HAP-1 (cell line): ENCODE results near the gene NAT16.

Source experiments
- DNase-seq, 2 experiments: peaks; one replicate each; pipeline ENCODE4 v3.0.0-alpha.2; 2016 to 2020; ENCODE audit warnings: low spot score in 2 of 2
- H3K27me3 ChIP-seq: fragments of 250-450 bp; sonication (Bioruptor Pico); 2 replicates; pipeline ENCODE4 v1.5.1; 2020; ENCODE audit warnings: low read depth, mild to moderate bottlenecking, moderate library complexity
- H3K36me3 ChIP-seq: fragments of 250-450 bp; sonication (Bioruptor Pico); replicated peaks from 2 replicates; pipeline ENCODE4 v1.5.1; 2020; ENCODE audit warnings: mild to moderate bottlenecking
- H3K4me1 ChIP-seq: fragments of 250-450 bp; sonication (Bioruptor Pico); 2 replicates; pipeline ENCODE4 v1.5.1; 2020; ENCODE audit warnings: mild to moderate bottlenecking
- H3K4me3 ChIP-seq: fragments of 250-450 bp; sonication (Bioruptor Pico); 2 replicates; pipeline ENCODE4 v1.5.1; 2020; ENCODE audit warnings: mild to moderate bottlenecking, moderate library complexity
- H3K9me3 ChIP-seq: fragments of 250-450 bp; sonication (Bioruptor Pico); 2 replicates; pipeline ENCODE4 v1.5.1; 2020; ENCODE audit warnings: mild to moderate bottlenecking, moderate library complexity
- in situ Hi-C: fragments of 300-500 bp; cut with MboI; formaldehyde crosslinking; loops from 3 replicates; pipeline ENCODE4 v1.14.3; 2020; ENCODE audit warnings: low sequenced_read_pairs, inconsistent platforms, mixed read lengths

NAT16 gene

GRCh38 chr7:101163279-101164070 lies 16.6 kb downstream of the NAT16 start:
- Histone ChIP-seq H3K36me3 (no peaks in the 10 kb centered on the region), H3K4me1 (peaks cover 7% of the 10 kb centered on the region), H3K4me3 (peak overlapping the region; percentile 36), H3K9me3 (no peaks in the 10 kb centered on the region), H3K27me3 (peaks cover 37% of the 10 kb centered on the region)
- in situ Hi-C loops = no loop called here
- peak; percentile 37 to 68 for DNase-seq

- Histone ChIP-seq H3K4me1 (peaks cover 7% of the 10 kb centered on the region), H3K27me3 (peaks cover 31% of the 10 kb centered on the region)
- in situ Hi-C loops = no loop called here
Observed at GRCh38 chr7:101162551-101163278, 17.4 kb downstream of the NAT16 start.

GRCh38 chr7:101161692-101162471 lies 18.2 kb downstream of the NAT16 start:
- Histone ChIP-seq H3K27me3 (peaks cover 22% of the 10 kb centered on the region), H3K4me1 (peaks cover 7% of the 10 kb centered on the region)
- in situ Hi-C loops = no loop called here

More at GRCh38 chr7:101162551-101163278, 17.4 kb downstream of the NAT16 start:
- H3K9me3 ChIP-seq = no peaks in the 10 kb centered on the region
- H3K36me3 ChIP-seq = no peaks in the 10 kb centered on the region
- peak; percentile 62 to 74 for DNase-seq
- peak overlapping the region; percentile 36 for H3K4me3 ChIP-seq

GRCh38 chr7:101160910-101161309 lies 19.2 kb downstream of the NAT16 start:
- in situ Hi-C loops = no loop called here
- H3K36me3 ChIP-seq = no peaks in the 10 kb centered on the region
- H3K4me3 ChIP-seq = no peak overlapping the region
- peaks cover 5% of the 10 kb centered on the region for H3K4me1 ChIP-seq
- DNase-seq = no peak
- no peaks in the 10 kb centered on the region for H3K9me3 ChIP-seq
- H3K27me3 ChIP-seq = peaks cover 17% of the 10 kb centered on the region

More at GRCh38 chr7:101161692-101162471, 18.2 kb downstream of the NAT16 start:
- no peak for DNase-seq
- no peaks in the 10 kb centered on the region for H3K9me3 ChIP-seq
- no peak overlapping the region for H3K4me3 ChIP-seq
- H3K36me3 ChIP-seq = no peaks in the 10 kb centered on the region

GRCh38 chr7:101159696-101160674 lies 20.1 kb downstream of the NAT16 start:
- peaks cover under 1% of the 10 kb centered on the region for H3K4me1 ChIP-seq
- no peak for DNase-seq

GRCh38 chr7:101156866-101157589 lies 23.1 kb downstream of the NAT16 start:
- Histone ChIP-seq H3K27me3 (no peaks in the 10 kb centered on the region), H3K4me3 (no peak overlapping the region), H3K36me3 (no peaks in the 10 kb centered on the region), H3K9me3 (no peaks in the 10 kb centered on the region), H3K4me1 (no peaks in the 10 kb centered on the region)
- in situ Hi-C loops = no loop called here
- DNase-seq = no peak

More at GRCh38 chr7:101159696-101160674, 20.1 kb downstream of the NAT16 start:
- Histone ChIP-seq H3K27me3 (peaks cover 12% of the 10 kb centered on the region), H3K4me3 (no peak overlapping the region), H3K36me3 (no peaks in the 10 kb centered on the region), H3K9me3 (no peaks in the 10 kb centered on the region)
- in situ Hi-C loops = no loop called here

- in situ Hi-C loops = no loop called here
- Histone ChIP-seq H3K4me3 (no peak overlapping the region), H3K36me3 (no peaks in the 10 kb centered on the region), H3K9me3 (no peaks in the 10 kb centered on the region), H3K4me1 (no peaks in the 10 kb centered on the region), H3K27me3 (no peaks in the 10 kb centered on the region)
- no peak for DNase-seq
Observed at GRCh38 chr7:101156277-101156676, 23.8 kb downstream of the NAT16 start.

- DNase-seq = no peak
- Histone ChIP-seq H3K4me1 (no peaks in the 10 kb centered on the region), H3K27me3 (no peaks in the 10 kb centered on the region), H3K36me3 (no peaks in the 10 kb centered on the region), H3K4me3 (peak overlapping the region; percentile 71), H3K9me3 (no peaks in the 10 kb centered on the region)
- in situ Hi-C loops = no loop called here
Observed at GRCh38 chr7:101155303-101155702, 24.8 kb downstream of the NAT16 start.

GRCh38 chr7:101154693-101155102 lies 25.4 kb downstream of the NAT16 start:
- in situ Hi-C loops = no loop called here
- H3K9me3 ChIP-seq = no peaks in the 10 kb centered on the region
- peak in 1 of 2 experiments; percentile 27 for DNase-seq

GRCh38 chr7:101153969-101154692 lies 26.0 kb downstream of the NAT16 start, which contains the start of gene AP1S1:
AP1S1 (plus strand) TSS chr7:101154476; CDS start chr7:101154515, 39 bp downstream.
- in situ Hi-C loops = no loop called here
- Histone ChIP-seq H3K27me3 (no peaks in the 10 kb centered on the region), H3K9me3 (no peaks in the 10 kb centered on the region), H3K4me1 (no peaks in the 10 kb centered on the region), H3K4me3 (peak within 1 kb of the TSS; percentile 71), H3K36me3 (no peaks in the 10 kb centered on the region)
- peak; percentile 94 to 98 for DNase-seq

More at GRCh38 chr7:101154693-101155102, 25.4 kb downstream of the NAT16 start:
- H3K27me3 ChIP-seq = no peaks in the 10 kb centered on the region
- H3K4me3 ChIP-seq = peak overlapping the region; percentile 71
- H3K36me3 ChIP-seq = no peaks in the 10 kb centered on the region
- no peaks in the 10 kb centered on the region for H3K4me1 ChIP-seq

GRCh38 chr7:101151908-101152651 lies 28.0 kb downstream of the NAT16 start:
- Histone ChIP-seq H3K4me3 (no peak overlapping the region), H3K36me3 (no peaks in the 10 kb centered on the region), H3K27me3 (no peaks in the 10 kb centered on the region), H3K4me1 (no peaks in the 10 kb centered on the region), H3K9me3 (no peaks in the 10 kb centered on the region)
- DNase-seq = no peak
- in situ Hi-C loops = no loop called here
